Measurements from ENCODE around the gene CCHCR1. TPM values are rescaled to one million over a fixed set of nuclear protein-coding genes. Genes with fewer than 3 reads are reported as not detected.
A peak's percentile ranks its signal among the peaks of the same experiment; 100 is the strongest.

Gene CCHCR1
- total RNA-seq, 4 donors from 2014 or later: 28.3 to 86.6 (median 36.2) TPM

DNA sequence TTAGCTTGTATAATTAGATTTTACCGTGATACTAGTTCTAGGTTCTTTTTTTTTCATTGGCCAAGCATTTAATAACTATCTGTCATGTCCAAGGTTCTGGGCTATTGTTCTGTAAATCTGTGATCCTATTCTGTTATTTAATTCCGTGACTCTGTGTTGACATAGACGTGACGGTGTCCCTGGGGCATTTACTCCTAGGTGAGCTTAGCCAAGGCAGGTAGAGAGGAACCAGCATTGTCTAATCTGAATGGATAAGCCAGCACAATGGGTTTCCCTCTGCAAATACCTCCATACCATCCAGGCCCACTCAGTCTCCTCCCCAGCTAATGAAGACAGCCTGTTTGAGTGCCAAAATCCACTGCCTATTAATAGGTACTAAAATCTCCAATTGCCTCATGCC lies 28.5 kb downstream of the CCHCR1 start:
- Histone ChIP-seq H3K36me3 (no peaks in the 10 kb centered on the region), H3K27me3 (no peaks in the 10 kb centered on the region), H3K9me3 (no peaks in the 10 kb centered on the region), H3K4me1 (peaks cover 0 to 7% (median 0%) of the 10 kb centered on the region in 4 donors), H3K27ac (no peak overlapping the region), H3K4me3 (no peak overlapping the region)
- no peak for TF ChIP-seq POLR2A (IDR thresholded peaks at IDR 0.05)
- TF ChIP-seq CTCF (IDR thresholded peaks at IDR 0.05): no peak
- DNase-seq: no peak

DNA sequence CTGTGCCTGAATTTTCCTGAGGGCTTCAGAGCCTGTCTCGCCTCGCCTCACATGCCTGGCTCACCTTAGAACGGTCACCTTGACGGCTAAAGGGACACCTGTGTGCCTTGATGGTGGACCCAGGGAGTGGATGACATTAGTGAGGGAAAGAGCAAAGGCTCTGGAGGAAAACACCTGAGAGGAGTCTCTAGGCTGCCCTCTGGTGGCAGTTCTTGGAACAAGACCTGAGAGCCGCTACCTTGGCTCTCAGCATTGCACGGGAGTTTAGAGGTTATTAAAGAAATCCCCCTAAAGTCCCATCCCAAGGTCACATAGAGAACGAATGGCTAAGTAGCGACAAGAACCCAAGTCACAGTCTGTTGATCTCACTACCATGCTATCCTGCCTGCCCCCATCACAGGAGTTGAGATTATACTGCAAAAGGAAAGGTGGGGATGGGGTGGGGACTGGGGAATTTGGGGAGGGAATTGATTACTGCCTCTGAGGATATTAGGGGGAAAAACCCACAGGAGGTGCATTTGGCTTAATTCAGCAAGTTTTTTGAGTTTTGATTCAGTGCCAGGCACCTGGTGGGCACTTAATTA lies 29.4 kb downstream of the CCHCR1 start:
- peak; percentile 72 to 92 (median 74) for DNase-seq
- H3K4me3 ChIP-seq: no peak overlapping the region
- peaks cover 0 to 7% (median 0%) of the 10 kb centered on the region in 4 donors for H3K4me1 ChIP-seq
- H3K27ac ChIP-seq: no peak overlapping the region
- no peaks in the 10 kb centered on the region for H3K27me3 ChIP-seq
- H3K36me3 ChIP-seq: no peaks in the 10 kb centered on the region
- no peaks in the 10 kb centered on the region for H3K9me3 ChIP-seq
- peak; percentile 57 to 90 (median 74) for TF ChIP-seq CTCF (IDR thresholded peaks at IDR 0.05)
- no peak for TF ChIP-seq POLR2A (IDR thresholded peaks at IDR 0.05)

DNA sequence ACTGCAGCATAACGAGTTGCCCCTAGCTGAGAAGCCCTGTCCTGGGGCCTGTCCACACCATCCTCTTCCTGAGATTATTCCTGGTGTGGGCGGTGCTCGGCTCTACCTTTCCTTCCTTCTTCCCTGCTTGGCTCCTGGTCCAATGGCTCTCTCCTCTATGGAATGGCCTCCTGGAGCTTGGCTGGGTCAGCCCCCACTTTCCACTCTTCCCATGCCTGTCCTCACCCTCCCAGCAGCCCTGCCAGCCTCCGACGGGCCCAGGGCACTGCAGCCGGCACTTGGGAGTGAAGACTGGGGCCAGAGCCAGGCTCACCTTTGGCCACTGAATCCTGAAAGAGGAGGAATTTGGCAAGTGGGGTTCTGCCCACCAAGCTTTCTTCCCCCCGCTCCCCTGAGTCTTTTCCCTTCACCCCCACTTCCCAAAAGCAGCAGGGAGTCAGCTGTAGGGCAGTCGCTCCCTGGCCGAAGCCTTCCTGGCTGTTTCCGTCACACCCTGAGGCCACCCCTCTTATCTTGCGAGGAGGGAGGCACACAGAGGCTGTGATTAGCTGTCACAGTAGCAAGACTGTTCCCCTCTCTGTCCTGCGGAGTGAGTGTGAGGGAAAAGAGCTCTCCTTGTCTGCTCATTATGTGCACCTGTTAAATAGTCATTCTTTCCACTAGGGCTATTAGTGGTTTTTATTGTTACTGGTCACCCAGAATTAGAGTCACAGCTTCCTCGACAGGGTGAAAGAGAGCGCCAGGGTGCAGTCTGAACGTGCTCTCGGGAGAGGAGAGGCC lies 31.0 kb downstream of the CCHCR1 start:
- Histone ChIP-seq H3K4me1 (peaks cover 0 to 7% (median 0%) of the 10 kb centered on the region in 4 donors), H3K9me3 (no peaks in the 10 kb centered on the region), H3K27me3 (no peaks in the 10 kb centered on the region), H3K36me3 (no peaks in the 10 kb centered on the region), H3K4me3 (no peak overlapping the region), H3K27ac (no peak overlapping the region)
- peak in 1 of 6 experiments; percentile 13 for TF ChIP-seq CTCF (IDR thresholded peaks at IDR 0.05)
- no peak for TF ChIP-seq POLR2A (IDR thresholded peaks at IDR 0.05)
- no peak for DNase-seq

GRCh38 chr6:31125586-31126363 lies 31.8 kb downstream of the CCHCR1 start:
- peaks cover 0 to 7% (median 0%) of the 10 kb centered on the region in 4 donors for H3K4me1 ChIP-seq

More at GRCh38 chr6:31125586-31126363, 31.8 kb downstream of the CCHCR1 start:
- Histone ChIP-seq H3K9me3 (no peaks in the 10 kb centered on the region), H3K4me3 (no peak overlapping the region), H3K27ac (no peak overlapping the region), H3K36me3 (no peaks in the 10 kb centered on the region), H3K27me3 (no peaks in the 10 kb centered on the region)
- TF ChIP-seq POLR2A (IDR thresholded peaks at IDR 0.05) (no peak), CTCF (IDR thresholded peaks at IDR 0.05) (no peak)
- DNase-seq: no peak

All from Peyer's patch (tissue), 4 donors.